NCI-H1930 (cell line): ENCODE measurements around the gene BBOF1.

Experiments
- DNase-seq, 2 experiments: peaks; one replicate each; lab custom pipeline; 2025; lab: John Stamatoyannopoulos, UW

BBOF1 gene

GRCh38 chr14:74089251-74090020 lies 70.3 kb downstream of the BBOF1 start:
- no peak for DNase-seq

DNA sequence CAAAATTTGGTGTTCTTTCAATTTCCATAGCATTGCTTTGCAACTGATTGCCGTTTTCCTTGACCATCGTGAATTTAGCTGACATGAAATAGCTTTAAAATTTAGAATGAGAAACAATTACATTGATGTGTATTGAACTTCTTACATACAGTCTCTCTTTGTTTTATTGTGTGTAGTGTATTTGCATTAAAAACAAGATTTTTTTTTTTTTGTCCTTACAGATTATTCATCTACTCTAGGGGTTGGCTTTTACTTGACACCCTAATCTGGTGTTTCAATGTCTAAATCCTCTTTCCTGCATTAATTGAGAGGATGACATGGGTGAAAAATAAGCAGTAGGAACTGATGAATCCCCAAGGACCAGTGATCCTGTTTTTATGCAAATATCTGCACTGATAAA lies 86.2 kb downstream of the BBOF1 start:
- no peak for DNase-seq

DNA sequence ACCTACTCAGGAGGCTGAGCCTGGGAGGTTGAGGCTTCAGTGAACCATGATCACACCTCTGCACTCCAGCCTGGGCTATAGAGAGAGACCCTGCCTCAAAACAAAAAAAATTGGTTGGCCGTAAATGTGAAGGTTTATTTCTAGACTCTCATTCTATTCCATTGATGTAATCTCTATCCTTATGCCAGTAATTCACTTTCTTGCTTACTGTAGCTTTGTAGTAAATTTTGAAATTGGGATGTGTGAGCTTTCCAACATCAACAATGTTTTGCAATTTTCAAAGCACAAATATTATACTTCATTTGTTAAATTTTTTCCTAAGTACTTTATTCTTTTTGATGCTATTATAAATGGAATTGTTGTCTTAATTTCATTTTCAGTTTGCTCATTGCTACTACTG lies 90.2 kb downstream of the BBOF1 start:
- DNase-seq: no peak

DNA sequence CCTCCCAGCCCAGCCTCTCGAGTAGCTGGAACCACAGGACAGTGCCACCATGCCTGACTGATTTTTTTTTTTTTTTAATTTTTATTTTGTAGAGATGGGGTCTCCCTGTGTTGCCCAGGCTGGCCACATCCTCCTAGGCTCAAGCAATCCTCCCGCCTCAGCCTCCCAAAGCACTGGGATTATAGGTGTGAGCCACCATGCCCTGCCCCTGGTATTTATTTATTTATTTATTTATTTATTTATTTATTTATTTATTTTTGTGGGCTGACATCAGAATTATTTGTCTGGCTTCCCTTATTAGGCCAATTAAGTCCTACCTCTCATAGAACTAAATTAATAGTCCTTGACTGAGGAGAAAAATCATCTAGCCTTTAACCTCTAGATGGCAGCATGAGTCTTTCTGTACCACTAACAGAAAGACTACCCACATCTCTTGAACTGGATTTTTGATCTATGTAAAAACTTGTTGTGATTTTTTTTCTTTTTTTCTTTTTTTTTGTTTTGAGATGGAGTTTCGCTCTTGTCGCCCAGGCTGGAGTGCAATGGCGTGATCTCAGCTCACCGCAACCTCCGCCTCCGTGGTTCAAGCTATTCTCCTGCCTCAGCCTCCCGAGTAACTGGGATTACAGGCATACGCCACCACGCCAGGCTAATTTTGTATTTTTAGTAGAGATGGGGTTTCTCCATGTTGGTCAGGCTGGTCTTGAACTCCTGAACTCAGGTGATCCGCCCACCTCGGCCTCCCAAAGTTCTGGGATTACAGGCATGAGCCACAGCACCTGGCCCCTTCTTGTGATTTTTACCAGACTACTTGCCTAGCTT lies 92.5 kb downstream of the BBOF1 start:
- peak in 1 of 2 experiments; percentile 52 for DNase-seq
